ENCODE measurements around the gene SEPTIN2. TPM values are rescaled to one million over a fixed set of nuclear protein-coding genes. Genes with fewer than 3 reads are reported as not detected.
"Not testable (repeated sequence)": the region's sequence is repeated elsewhere in the genome, so short reads cannot be mapped to it uniquely, and the experiment has no call there.

Gene SEPTIN2
- total RNA-seq, 1 experiment from 2014 or later: 372 TPM

DNA sequence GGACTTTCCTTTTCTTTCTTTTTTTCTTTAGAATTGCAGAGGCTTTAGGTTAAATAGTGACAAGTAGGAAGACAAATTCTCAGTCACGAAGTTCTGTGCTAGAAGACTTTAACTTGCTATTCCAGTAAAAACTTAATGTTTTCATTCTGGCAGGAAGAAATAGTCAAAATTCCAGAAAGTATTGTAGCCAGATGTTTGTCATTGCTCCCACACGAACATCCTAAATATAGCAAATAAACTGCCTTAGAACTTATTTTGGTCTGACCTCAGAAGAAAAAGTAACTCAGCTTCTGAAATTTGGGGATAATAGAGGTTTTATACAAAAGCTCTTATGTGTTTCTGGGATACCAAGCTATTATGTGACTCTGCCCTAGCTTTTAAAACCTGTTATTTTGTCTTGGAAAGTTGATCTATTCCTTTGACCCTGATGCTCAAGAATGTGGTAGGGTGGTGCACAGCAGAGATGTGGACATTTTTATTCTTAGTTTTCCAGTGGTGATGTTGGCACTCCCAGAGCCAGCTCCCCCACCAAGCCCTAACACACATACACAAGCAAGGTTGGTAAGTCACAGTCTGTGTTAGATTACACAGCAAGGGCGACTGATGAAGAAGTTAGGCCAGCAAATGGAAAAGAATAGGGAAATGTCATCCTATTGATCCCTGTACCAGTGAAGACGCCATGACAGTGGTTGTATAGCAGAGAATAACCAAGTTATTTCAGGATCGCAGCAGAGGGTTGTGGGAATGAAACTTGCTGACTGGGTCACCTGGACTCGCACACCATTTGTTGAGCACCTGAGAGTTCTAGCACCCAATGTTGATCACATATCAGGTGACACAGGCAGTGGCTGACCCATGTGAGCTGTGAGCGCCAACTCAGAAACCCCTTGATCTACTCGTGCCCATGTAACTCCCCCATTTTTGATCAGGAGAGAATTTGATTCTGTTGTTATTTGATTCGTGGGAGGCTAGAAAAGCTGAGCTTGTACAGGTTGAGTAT lies 64.1 kb downstream of the SEPTIN2 start:
- no peak for DNase-seq (ENCODE audit: low read depth)

DNA sequence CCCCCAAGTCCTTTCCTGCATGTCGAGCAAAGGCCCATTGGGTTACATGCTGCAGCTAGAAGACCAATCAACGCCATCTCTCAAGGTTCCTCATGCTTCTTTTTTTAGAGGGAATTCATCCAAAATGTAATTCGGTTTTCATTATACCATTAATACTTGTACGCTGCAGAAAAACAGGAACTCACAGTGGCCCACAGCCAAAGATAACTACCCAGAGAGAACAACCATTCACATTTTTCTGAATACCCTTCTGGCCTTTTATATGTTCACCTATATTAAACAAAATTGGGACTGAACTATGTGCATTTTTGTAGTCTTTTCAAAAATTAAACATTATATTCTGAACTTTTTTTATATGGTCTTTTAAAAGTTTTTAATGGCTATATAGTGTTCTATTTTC lies 66.1 kb downstream of the SEPTIN2 start:
- DNase-seq (ENCODE audit: low read depth): no peak

GRCh38 chr2:241385450-241385849 lies 69.7 kb downstream of the SEPTIN2 start:
- not testable (repeated sequence) for DNase-seq (ENCODE audit: low read depth)

- no peak for DNase-seq (ENCODE audit: low read depth)
These were observed 70.8 kb downstream of the SEPTIN2 start for GRCh38 chr2:241386519-241386918.

- no peak for DNase-seq (ENCODE audit: low read depth)
These were observed 74.0 kb downstream of the SEPTIN2 start for GRCh38 chr2:241389697-241390096.

GRCh38 chr2:241390301-241391206 lies 74.8 kb downstream of the SEPTIN2 start:
- no peak for DNase-seq (ENCODE audit: low read depth)

GRCh38 chr2:241391892-241392665 lies 76.4 kb downstream of the SEPTIN2 start:
- DNase-seq (ENCODE audit: low read depth): peak; percentile 25

DNA sequence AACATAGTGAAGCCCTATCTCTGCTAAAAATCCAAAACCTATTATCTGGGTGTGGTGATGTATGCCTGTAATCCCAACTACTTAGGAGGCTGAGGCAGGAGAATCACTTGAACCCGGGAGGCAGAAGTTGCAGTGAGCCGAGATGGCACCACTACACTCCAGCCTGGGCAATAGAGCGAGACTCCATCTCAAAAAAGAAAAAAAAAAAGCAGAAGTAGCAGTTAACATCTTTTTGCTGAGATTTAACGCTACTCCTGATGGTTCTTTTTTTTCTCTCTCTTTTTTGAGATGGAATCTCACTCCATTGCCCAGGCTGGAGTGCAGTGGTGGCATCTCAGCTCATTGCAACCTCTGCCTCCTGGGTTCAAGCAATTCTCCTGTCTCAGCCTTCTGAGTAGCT lies 77.0 kb downstream of the SEPTIN2 start:
- DNase-seq (ENCODE audit: low read depth): not testable (repeated sequence)

DNA sequence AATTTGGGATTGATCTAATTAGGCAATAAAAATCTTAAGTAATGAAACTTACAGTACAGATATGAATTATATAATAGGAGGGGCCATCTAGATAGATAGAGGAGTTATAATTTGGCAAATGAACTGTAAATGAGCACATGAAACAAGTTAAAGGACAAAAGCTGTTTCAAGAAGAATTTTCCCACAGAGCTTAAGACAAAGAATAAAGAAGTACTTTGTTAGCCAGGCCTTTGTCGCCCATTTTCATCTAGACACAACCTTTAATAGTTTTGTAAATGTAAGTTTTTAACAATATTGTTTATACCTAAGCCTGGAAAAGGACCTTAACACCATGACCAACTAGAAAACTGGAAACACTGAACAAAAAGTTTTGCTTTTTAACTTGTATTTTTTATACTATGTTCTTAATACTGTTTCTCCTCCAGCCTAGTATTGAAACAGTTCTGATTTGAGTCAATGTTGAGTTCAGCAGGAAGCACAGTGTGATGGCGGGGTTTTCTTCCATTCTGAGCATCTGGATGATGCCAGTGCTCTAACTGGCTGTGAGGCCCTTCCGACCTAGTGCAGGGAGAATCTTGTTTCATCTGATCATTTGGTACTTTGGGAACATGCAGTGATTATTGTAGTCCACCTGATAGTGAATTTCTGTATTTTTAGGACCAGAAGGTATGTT lies 77.9 kb downstream of the SEPTIN2 start:
- no peak for DNase-seq (ENCODE audit: low read depth)

- not testable (repeated sequence) for DNase-seq (ENCODE audit: low read depth)
These were observed 81.1 kb downstream of the SEPTIN2 start for GRCh38 chr2:241396809-241397208.

GRCh38 chr2:241399941-241400922 lies 84.5 kb downstream of the SEPTIN2 start:
- no peak for DNase-seq (ENCODE audit: low read depth)

Other genes starting within 250 kb of the SEPTIN2 start
- 24.3 and 34.1 TPM in 2 replicates for gene MTERF4, start 213.6 kb upstream of the SEPTIN2 start, total RNA-seq (2014; rRNA removed)
- gene PASK, start 166.5 kb upstream of the SEPTIN2 start, total RNA-seq (2014; rRNA removed): 8.3 and 8.5 TPM in 2 replicates
- gene PPP1R7, start 165.5 kb upstream of the SEPTIN2 start, total RNA-seq (2014; rRNA removed): 95.0 and 110 TPM in 2 replicates
- 0.29 and 1.6 TPM in 2 replicates for gene ANO7, start 127.2 kb upstream of the SEPTIN2 start, total RNA-seq (2014; rRNA removed)
- gene HDLBP, start 253 bp upstream of the SEPTIN2 start, total RNA-seq (2014; rRNA removed): 480 and 516 TPM in 2 replicates
- 24.1 and 30.4 TPM in 2 replicates for gene FARP2, start 40.4 kb downstream of the SEPTIN2 start, total RNA-seq (2014; rRNA removed)
- gene STK25, start 192.7 kb downstream of the SEPTIN2 start, total RNA-seq (2014; rRNA removed): 361 and 435 TPM in 2 replicates
- 67.3 and 69.6 TPM in 2 replicates for gene BOK, start 242.8 kb downstream of the SEPTIN2 start, total RNA-seq (2014; rRNA removed)